Activated T-cell treated with anti-CD3 and anti-CD28 coated beads, Interleukin-2, amount 50 U/mL, for 72 hours (primary cell): ENCODE measurements around the gene ZNF524. TPM values are rescaled to one million over a fixed set of nuclear protein-coding genes. Genes with fewer than 3 reads are reported as not detected.

Experiments used
- ATAC-seq, 2 donors: fragments of 150-1000 bp; cut with Tn5 transposase; replicated peaks in 1 of 2; 2 replicates each; pipeline ENCODE4 v1.10.0; 2021; ENCODE audit warnings: moderate library complexity in 2 of 2, mild to moderate bottlenecking in 1 of 2
- DNase-seq, 2 donors: peaks; one replicate each; pipeline ENCODE4 v3.0.0; 2021 to 2022; ENCODE audit warnings: mixed read lengths in 1 of 2
- H3K27ac Mint-ChIP-seq: one replicate; pipeline ENCODE4 v1.8.0; 2022; ENCODE audit warnings: mild to moderate bottlenecking, moderate library complexity, mixed read lengths
- H3K27me3 Mint-ChIP-seq: one replicate; pipeline ENCODE4 v1.8.0; 2022; ENCODE audit warnings: low read depth, mixed read lengths
- H3K36me3 Mint-ChIP-seq, 2 donors: one replicate each; pipeline ENCODE4 v1.8.0; 2022; ENCODE audit warnings: mixed read lengths in 2 of 2, mild to moderate bottlenecking in 1 of 2; ENCODE audit not compliant: insufficient read depth in 2 of 2
- H3K4me1 Mint-ChIP-seq: one replicate; pipeline ENCODE4 v1.8.0; 2022; ENCODE audit warnings: low read depth, mixed read lengths
- H3K4me3 Mint-ChIP-seq, 2 donors: one replicate each; pipeline ENCODE4 v1.8.0; 2022; ENCODE audit warnings: mild to moderate bottlenecking in 2 of 2, mixed read lengths in 2 of 2, moderate library complexity in 2 of 2
- H3K9me3 Mint-ChIP-seq, 2 donors: one replicate each; pipeline ENCODE4 v1.8.0; 2022; ENCODE audit warnings: mixed read lengths in 2 of 2
- total RNA-seq, 2 donors: library from RNA; stranded (reverse); gene quantifications; one replicate each; pipeline ENCODE4 v1.2.3, GENCODE V29; 2022

ZNF524 gene
- total RNA-seq, 2 donors from 2014 or later, result 26.2 to 32.3 TPM

DNA sequence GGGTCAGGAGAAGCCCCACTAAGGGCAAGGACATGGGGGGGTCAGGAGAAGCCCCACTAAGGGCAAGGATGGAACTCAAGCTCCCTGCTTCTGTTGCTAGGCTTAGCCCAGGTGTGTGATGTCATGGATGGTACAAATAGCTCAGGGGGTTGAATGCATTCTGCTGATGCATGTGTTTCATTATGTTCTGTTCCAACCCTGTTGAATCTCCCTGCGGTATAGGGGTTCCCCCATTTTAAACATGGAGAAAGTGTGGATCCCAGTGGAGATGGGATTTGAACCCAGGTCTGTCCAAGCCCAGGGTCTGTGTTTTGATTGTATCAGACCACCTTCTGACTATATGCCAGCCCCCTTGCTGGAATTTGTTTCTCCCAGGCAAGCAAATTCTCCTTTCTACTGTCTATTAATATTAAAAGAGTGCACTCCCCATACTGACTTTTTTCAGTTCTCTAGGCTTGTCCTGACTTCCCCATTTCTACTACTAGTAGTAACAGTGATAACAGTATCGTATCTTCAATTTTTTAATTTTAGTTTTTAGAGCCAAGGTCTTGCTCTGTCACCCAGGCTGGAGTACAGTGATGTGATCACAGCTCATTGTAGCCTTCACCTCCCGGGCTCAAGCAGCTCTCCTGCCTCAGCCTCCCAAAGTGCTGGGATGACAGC lies 12.0 kb downstream of the ZNF524 start:
- Mint-ChIP-seq H3K4me3 (no peak overlapping the region), H3K9me3 (no peaks in the 10 kb centered on the region), H3K36me3 (peaks cover 6 to 12% of the 10 kb centered on the region in 2 donors), H3K27me3 (no peaks in the 10 kb centered on the region), H3K4me1 (peaks cover 21% of the 10 kb centered on the region), H3K27ac (peak overlapping the region; percentile 89)
- ATAC-seq (no peak), DNase-seq (no peak)

DNA sequence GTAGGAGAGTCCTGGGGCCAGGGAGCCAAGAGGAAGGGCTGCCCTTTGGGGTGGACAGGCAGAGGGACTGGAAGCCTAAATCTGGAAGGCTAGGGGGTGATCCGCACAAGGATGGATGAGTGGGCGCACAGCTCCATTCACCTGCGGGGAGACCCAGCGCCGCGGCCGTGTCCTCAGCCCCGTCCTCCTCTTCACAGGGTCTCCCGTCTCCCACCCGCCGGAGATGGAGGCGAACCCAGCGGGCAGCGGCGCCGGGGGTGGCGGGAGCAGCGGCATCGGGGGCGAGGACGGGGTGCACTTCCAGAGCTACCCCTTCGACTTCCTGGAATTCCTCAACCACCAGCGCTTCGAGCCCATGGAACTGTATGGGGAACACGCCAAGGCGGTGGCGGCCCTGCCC lies 13.3 kb downstream of the ZNF524 start:
- no peaks in the 10 kb centered on the region for H3K27me3 Mint-ChIP-seq
- H3K36me3 Mint-ChIP-seq, result peaks cover 8 to 9% of the 10 kb centered on the region in 2 donors
- H3K4me3 Mint-ChIP-seq, result no peak overlapping the region
- ATAC-seq (no peak), DNase-seq (no peak)
- no peak overlapping the region for H3K27ac Mint-ChIP-seq
- no peaks in the 10 kb centered on the region for H3K9me3 Mint-ChIP-seq
- H3K4me1 Mint-ChIP-seq, result peaks cover 10% of the 10 kb centered on the region

GRCh38 chr19:55613930-55614710 lies 14.0 kb downstream of the ZNF524 start:
- H3K9me3 Mint-ChIP-seq, result no peaks in the 10 kb centered on the region
- no peak for ATAC-seq
- H3K27ac Mint-ChIP-seq, result no peak overlapping the region
- peaks cover 10% of the 10 kb centered on the region for H3K4me1 Mint-ChIP-seq
- DNase-seq, result no peak
- H3K27me3 Mint-ChIP-seq, result no peaks in the 10 kb centered on the region
- H3K4me3 Mint-ChIP-seq, result no peak overlapping the region
- H3K36me3 Mint-ChIP-seq, result peaks cover 8 to 9% of the 10 kb centered on the region in 2 donors

GRCh38 chr19:55614711-55615542 lies 14.8 kb downstream of the ZNF524 start:
- no peak overlapping the region for H3K4me3 Mint-ChIP-seq
- H3K36me3 Mint-ChIP-seq, result peaks cover 5 to 15% of the 10 kb centered on the region in 2 donors
- peaks cover 16% of the 10 kb centered on the region for H3K4me1 Mint-ChIP-seq
- ATAC-seq (no peak), DNase-seq (no peak)
- H3K27ac Mint-ChIP-seq, result no peak overlapping the region
- H3K9me3 Mint-ChIP-seq, result no peaks in the 10 kb centered on the region
- no peaks in the 10 kb centered on the region for H3K27me3 Mint-ChIP-seq

- H3K27ac Mint-ChIP-seq, result no peak overlapping the region
- H3K9me3 Mint-ChIP-seq, result no peaks in the 10 kb centered on the region
- peaks cover 25% of the 10 kb centered on the region for H3K4me1 Mint-ChIP-seq
- DNase-seq, result no peak
- peaks cover 2 to 19% of the 10 kb centered on the region in 2 donors for H3K36me3 Mint-ChIP-seq
- no peak for ATAC-seq
- no peaks in the 10 kb centered on the region for H3K27me3 Mint-ChIP-seq
- H3K4me3 Mint-ChIP-seq, result no peak overlapping the region
Measured at GRCh38 chr19:55615543-55616394, 15.7 kb downstream of the ZNF524 start.

DNA sequence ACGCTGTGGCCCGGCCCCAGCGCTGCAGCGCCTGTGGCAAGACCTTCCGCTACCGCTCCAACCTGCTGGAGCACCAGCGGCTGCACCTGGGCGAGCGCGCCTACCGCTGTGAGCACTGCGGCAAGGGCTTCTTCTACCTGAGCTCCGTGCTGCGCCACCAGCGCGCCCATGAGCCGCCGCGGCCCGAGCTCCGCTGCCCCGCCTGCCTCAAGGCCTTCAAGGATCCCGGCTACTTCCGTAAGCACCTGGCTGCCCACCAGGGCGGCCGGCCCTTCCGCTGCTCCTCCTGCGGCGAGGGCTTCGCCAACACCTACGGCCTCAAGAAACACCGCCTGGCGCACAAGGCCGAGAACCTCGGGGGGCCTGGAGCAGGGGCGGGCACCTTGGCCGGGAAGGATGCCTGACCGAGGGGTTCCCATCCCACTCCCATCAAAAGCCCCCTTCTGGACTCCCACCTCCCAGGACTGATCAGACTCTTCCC lies 16.3 kb downstream of the ZNF524 start:
- H3K9me3 Mint-ChIP-seq, result no peaks in the 10 kb centered on the region
- H3K27me3 Mint-ChIP-seq, result no peaks in the 10 kb centered on the region
- DNase-seq, result no peak
- H3K27ac Mint-ChIP-seq, result no peak overlapping the region
- H3K4me1 Mint-ChIP-seq, result peaks cover 24% of the 10 kb centered on the region
- ATAC-seq, result no peak
- peaks cover 2 to 19% of the 10 kb centered on the region in 2 donors for H3K36me3 Mint-ChIP-seq
- no peak overlapping the region for H3K4me3 Mint-ChIP-seq

DNA sequence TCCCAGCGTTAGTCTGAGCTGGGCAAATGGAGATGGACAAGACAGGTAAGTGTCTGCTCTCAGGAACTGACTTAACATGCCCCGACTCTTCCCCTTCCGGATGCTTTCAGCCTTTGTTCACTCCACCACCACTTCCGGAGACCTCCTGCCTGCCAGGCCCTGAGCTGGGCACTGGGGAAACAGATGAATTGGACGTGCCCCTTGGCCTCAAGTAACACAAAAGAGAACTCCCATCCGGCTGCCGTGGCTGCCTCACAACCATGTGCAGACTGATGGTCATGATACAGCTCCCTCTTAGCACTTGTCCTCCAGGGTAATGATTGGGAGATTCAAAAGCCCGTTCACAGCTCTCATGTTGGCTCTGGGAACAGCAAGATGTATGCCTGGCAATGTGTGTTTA lies 17.3 kb downstream of the ZNF524 start:
- Mint-ChIP-seq H3K27ac (no peak overlapping the region), H3K36me3 (peaks cover 2 to 19% of the 10 kb centered on the region in 2 donors), H3K4me1 (peaks cover 18% of the 10 kb centered on the region), H3K9me3 (no peaks in the 10 kb centered on the region), H3K4me3 (no peak overlapping the region), H3K27me3 (no peaks in the 10 kb centered on the region)
- ATAC-seq (no peak), DNase-seq (no peak)

- H3K36me3 Mint-ChIP-seq, result peaks cover 0 to 16% of the 10 kb centered on the region in 2 donors
- ATAC-seq, result no peak
- H3K9me3 Mint-ChIP-seq, result no peaks in the 10 kb centered on the region
- no peak for DNase-seq
- peaks cover 22% of the 10 kb centered on the region for H3K4me1 Mint-ChIP-seq
- H3K27ac Mint-ChIP-seq, result no peak overlapping the region
- no peaks in the 10 kb centered on the region for H3K27me3 Mint-ChIP-seq
- H3K4me3 Mint-ChIP-seq, result no peak overlapping the region
Measured at GRCh38 chr19:55618426-55618825, 18.3 kb downstream of the ZNF524 start.

GRCh38 chr19:55619286-55619685 lies 19.2 kb downstream of the ZNF524 start:
- Mint-ChIP-seq H3K27me3 (no peaks in the 10 kb centered on the region), H3K4me3 (no peak overlapping the region), H3K27ac (no peak overlapping the region), H3K9me3 (no peaks in the 10 kb centered on the region), H3K4me1 (peaks cover 30% of the 10 kb centered on the region), H3K36me3 (peaks cover 0 to 16% of the 10 kb centered on the region in 2 donors)
- ATAC-seq (no peak), DNase-seq (no peak)

- ATAC-seq (peak; percentile 13 to 29), DNase-seq (peak; percentile 35 to 43)
- Mint-ChIP-seq H3K9me3 (no peaks in the 10 kb centered on the region), H3K36me3 (peaks cover 0 to 16% of the 10 kb centered on the region in 2 donors), H3K4me1 (peaks cover 38% of the 10 kb centered on the region), H3K27me3 (no peaks in the 10 kb centered on the region), H3K27ac (no peak overlapping the region), H3K4me3 (peak overlapping the region in 1 of 2 donors; percentile 53)
Measured at GRCh38 chr19:55620410-55621204, 20.5 kb downstream of the ZNF524 start.

GRCh38 chr19:55621205-55621672 lies 21.2 kb downstream of the ZNF524 start:
- Mint-ChIP-seq H3K9me3 (no peaks in the 10 kb centered on the region), H3K27me3 (no peaks in the 10 kb centered on the region), H3K27ac (no peak overlapping the region), H3K4me3 (no peak overlapping the region), H3K36me3 (peaks cover 0 to 16% of the 10 kb centered on the region in 2 donors), H3K4me1 (peaks cover 44% of the 10 kb centered on the region)
- no peak for ATAC-seq
- DNase-seq, result no peak
